ENCODE measurements around the gene GPR17. TPM values are rescaled to one million over a fixed set of nuclear protein-coding genes. Genes with fewer than 3 reads are reported as not detected.

Gene GPR17
- total RNA-seq, 1 donor: not detected

DNA sequence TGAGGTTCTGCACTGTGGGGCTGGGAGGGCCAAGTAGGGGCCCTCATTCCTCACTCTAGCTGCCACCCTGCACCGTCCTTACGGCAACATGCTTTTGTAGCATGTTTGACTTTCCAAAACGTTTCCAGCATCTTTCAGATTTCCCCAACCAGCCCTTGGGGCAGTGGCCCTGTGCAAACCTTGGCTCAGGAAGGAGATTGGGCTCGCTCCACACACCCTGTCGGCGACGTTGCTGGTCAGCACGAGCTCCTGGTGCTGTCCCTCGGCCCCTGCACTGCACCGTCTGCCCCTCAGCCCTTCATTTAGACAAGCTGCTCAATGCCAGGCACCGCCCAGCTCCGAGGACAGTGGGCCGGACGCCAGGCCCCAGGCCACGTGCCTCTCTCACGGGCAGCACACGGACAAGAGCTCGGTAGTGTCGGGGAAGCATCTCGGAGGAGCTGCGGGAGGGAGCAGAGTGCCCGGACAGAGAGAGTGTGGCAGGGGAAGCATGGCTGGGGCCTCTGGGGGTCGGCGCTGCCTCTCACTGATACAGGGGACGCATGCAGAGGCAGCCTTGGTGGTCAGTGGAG, 6.9 kb downstream of the GPR17 start:
- TF ChIP-seq, protein P1, sequence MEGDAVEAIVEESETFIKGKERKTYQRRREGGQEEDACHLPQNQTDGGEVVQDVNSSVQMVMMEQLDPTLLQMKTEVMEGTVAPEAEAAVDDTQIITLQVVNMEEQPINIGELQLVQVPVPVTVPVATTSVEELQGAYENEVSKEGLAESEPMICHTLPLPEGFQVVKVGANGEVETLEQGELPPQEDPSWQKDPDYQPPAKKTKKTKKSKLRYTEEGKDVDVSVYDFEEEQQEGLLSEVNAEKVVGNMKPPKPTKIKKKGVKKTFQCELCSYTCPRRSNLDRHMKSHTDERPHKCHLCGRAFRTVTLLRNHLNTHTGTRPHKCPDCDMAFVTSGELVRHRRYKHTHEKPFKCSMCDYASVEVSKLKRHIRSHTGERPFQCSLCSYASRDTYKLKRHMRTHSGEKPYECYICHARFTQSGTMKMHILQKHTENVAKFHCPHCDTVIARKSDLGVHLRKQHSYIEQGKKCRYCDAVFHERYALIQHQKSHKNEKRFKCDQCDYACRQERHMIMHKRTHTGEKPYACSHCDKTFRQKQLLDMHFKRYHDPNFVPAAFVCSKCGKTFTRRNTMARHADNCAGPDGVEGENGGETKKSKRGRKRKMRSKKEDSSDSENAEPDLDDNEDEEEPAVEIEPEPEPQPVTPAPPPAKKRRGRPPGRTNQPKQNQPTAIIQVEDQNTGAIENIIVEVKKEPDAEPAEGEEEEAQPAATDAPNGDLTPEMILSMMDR (IDR thresholded peaks at IDR 0.05; ENCODE audit: insufficient read depth, low read depth, low read length): no peak

GRCh38 chr2:127653421-127654083, 7.6 kb downstream of the GPR17 start:
- no peak for DNase-seq (ENCODE audit: low read depth)
- H3K4me3 ChIP-seq (ENCODE audit: low read depth, low read length): no peak overlapping the region
- TF ChIP-seq, protein P1 (IDR thresholded peaks at IDR 0.05; ENCODE audit: insufficient read depth, low read depth, low read length): no peak

More for the DNA sequence above, 6.9 kb downstream of the GPR17 start:
- no peak overlapping the region for H3K4me3 ChIP-seq (ENCODE audit: low read depth, low read length)
- no peak for DNase-seq (ENCODE audit: low read depth)

DNA sequence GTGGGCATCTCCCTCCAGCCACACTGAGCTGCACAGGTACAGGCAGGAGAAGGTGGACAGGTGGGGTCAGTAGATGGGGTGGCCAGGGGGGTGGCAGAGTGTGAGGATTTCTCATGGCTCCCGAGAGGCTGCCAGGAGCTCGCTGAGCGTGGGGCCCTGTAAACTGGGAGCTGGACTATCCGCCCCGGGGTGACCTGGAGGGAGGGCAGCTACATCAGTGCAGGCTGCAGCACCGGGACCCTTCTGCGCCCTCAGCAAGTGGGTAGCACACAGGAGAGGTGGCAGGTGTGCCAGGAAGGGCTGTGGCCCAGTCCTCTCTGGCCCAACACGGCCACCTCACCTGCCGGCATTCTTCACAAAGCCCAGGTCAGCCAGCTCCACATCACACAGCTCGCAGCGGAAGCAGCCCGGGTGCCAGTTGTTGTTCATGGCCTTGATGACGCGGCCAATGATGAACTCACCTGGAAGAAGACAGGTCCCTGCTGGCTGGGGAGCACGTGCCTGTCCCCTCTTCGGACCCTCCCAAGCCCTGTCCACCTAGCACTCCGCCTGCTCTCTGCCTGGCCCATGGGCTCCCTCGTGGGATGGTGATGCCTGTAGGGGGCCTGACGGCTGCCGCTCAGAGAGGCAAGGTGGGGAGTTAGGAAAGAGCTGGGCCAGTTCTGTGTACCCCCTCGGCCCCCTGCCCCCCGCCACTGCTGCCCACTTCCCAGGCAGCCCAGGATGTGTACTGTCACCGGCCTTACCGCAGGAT, 8.3 kb downstream of the GPR17 start:
- H3K4me3 ChIP-seq (ENCODE audit: low read depth, low read length): no peak overlapping the region
- TF ChIP-seq, protein P1 (IDR thresholded peaks at IDR 0.05; ENCODE audit: insufficient read depth, low read depth, low read length): no peak
- DNase-seq (ENCODE audit: low read depth): no peak

- no peak for DNase-seq (ENCODE audit: low read depth)
- H3K4me3 ChIP-seq (ENCODE audit: low read depth, low read length): no peak overlapping the region
- TF ChIP-seq, protein P1 (IDR thresholded peaks at IDR 0.05; ENCODE audit: insufficient read depth, low read depth, low read length): no peak
Observed at GRCh38 chr2:127654838-127655175, 8.9 kb downstream of the GPR17 start.

- no peak overlapping the region for H3K4me3 ChIP-seq (ENCODE audit: low read depth, low read length)
- TF ChIP-seq, protein P1 (IDR thresholded peaks at IDR 0.05; ENCODE audit: insufficient read depth, low read depth, low read length): no peak
- no peak for DNase-seq (ENCODE audit: low read depth)
Observed at GRCh38 chr2:127655209-127656073, 9.5 kb downstream of the GPR17 start.

DNA sequence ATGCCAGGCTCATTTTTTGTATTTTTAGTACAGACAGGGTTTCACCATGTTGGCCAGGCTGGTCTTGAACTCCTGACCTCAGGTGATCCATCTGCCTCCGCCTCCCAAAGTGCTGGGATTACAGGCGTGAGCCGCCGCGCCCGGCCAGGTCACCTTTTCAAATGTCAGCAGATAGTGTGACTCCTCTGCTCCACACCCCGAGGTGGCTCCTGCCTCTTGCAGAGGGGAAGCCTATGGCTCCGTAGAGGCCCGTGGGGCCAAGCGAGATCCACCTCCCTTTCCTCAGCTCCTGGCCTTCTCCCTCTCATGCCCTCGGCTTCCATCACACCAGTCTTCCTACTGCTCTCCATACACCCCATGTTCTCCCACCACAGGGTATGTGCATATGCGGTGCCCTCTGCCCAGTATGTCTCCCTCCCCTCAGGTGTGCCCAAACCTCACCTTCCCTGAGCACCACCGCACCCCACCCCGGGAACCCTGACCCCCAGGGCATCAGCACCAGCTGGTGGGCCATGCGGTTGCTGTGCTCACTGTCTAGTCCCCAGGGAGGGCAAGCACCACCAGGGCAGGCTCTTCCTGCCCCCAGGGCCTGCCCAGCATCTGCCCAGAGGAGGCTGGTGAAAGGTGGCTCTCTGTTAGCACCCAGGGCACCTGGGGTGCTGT, 10.7 kb downstream of the GPR17 start:
- TF ChIP-seq, protein P1 (IDR thresholded peaks at IDR 0.05; ENCODE audit: insufficient read depth, low read depth, low read length): no peak
- DNase-seq (ENCODE audit: low read depth): no peak
- no peak overlapping the region for H3K4me3 ChIP-seq (ENCODE audit: low read depth, low read length)
